Measurements from ENCODE around the gene GP1BA.
A peak's percentile ranks its signal among the peaks of the same experiment; 100 is the strongest.

The GP1BA gene

DNA sequence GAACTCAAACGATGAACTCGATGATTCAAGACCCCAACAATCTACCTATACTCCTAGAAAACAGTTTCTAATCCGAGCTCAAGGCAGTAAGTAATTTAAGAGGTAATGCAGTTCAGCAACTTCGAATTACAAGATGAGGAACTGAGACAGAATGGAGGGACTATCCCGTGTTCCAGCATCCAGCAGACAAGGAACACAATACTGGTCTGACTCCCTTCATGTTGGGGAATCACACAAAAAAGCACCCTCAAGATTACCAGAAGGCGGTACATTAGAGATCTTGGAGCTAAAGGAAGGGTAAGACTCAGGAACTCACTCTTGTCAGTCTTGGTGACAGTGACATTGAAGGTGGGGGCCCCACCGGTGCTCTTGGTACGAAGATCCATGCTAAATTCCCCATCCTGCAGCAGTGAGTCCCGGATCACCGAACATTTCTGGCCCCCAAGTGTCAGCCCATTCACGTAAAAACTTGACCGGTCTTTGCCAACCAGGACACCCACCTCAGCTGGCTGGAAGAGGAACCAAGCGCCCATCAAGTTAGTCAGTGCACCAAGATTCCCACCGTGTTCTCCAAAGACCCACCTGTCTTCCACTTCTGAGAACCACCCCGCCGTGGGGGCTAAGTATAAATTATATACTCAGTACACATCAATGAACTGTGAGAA, 14.4 kb downstream of the GP1BA start:
- Histone ChIP-seq H3K4me3 (ENCODE audit: low read depth, low read length, poor library complexity, severe bottlenecking) (peak overlapping the region; percentile 84), H3K27me3 (ENCODE audit: insufficient read depth, low read length) (no peaks in the 10 kb centered on the region), H3K4me1 (ENCODE audit: insufficient read depth, low read length, severe bottlenecking) (peaks cover 71% of the 10 kb centered on the region), H3F3A (ENCODE audit: insufficient read depth, low read length) (peaks cover 18% of the 10 kb centered on the region), H3K79me2 (ENCODE audit: insufficient read depth, low read length) (peaks cover 9% of the 10 kb centered on the region), H3K36me3 (ENCODE audit: insufficient read depth, low read length) (peaks cover 65% of the 10 kb centered on the region), H4K20me1 (ENCODE audit: insufficient read depth, low read length) (no peaks in the 10 kb centered on the region), H3K27ac (ENCODE audit: low read depth, low read length, poor library complexity, severe bottlenecking) (peak overlapping the region; percentile 100), H2AFZ (ENCODE audit: low read length) (no peak overlapping the region), H3K9me2 (ENCODE audit: low read depth, low read length) (no peaks in the 10 kb centered on the region), H3K9ac (ENCODE audit: low read length) (peak overlapping the region; percentile 92), H3K4me2 (ENCODE audit: low read length) (peak overlapping the region; percentile 75), H3K9me3 (ENCODE audit: low read length) (no peaks in the 10 kb centered on the region)
- TF ChIP-seq EZH2 (IDR thresholded peaks at IDR 0.05; ENCODE audit: borderline replicate concordance, low read length), result no peak
- TF ChIP-seq, protein P1, sequence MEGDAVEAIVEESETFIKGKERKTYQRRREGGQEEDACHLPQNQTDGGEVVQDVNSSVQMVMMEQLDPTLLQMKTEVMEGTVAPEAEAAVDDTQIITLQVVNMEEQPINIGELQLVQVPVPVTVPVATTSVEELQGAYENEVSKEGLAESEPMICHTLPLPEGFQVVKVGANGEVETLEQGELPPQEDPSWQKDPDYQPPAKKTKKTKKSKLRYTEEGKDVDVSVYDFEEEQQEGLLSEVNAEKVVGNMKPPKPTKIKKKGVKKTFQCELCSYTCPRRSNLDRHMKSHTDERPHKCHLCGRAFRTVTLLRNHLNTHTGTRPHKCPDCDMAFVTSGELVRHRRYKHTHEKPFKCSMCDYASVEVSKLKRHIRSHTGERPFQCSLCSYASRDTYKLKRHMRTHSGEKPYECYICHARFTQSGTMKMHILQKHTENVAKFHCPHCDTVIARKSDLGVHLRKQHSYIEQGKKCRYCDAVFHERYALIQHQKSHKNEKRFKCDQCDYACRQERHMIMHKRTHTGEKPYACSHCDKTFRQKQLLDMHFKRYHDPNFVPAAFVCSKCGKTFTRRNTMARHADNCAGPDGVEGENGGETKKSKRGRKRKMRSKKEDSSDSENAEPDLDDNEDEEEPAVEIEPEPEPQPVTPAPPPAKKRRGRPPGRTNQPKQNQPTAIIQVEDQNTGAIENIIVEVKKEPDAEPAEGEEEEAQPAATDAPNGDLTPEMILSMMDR (IDR thresholded peaks at IDR 0.05; ENCODE audit: low read length), result no peak

DNA sequence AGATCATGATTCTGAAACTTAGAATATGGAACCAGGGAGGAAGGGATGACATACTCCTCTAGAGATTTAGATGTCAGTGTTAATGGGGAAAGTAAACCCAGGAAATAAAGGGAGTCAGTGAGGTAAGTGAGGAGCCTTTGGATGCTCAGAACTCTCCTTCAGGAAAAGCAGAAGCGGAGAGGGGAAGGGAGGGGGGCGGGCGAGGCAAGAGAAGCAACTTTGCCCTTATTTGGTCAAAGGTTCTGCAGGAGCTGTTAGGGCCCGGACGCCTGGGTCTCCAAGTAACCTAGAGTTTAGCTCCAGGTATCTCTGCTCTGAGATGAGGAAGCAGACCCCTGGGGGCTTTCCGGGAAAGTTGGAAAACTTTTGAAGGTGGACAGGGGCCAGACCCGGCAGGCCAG, 14.9 kb downstream of the GP1BA start:
- H3K4me1 ChIP-seq (ENCODE audit: insufficient read depth, low read length, severe bottlenecking), result peaks cover 66% of the 10 kb centered on the region
- no peaks in the 10 kb centered on the region for H3K9me3 ChIP-seq (ENCODE audit: low read length)
- peak overlapping the region; percentile 92 for H3K9ac ChIP-seq (ENCODE audit: low read length)
- peaks cover 9% of the 10 kb centered on the region for H3K79me2 ChIP-seq (ENCODE audit: insufficient read depth, low read length)
- H4K20me1 ChIP-seq (ENCODE audit: insufficient read depth, low read length), result no peaks in the 10 kb centered on the region
- H3K4me3 ChIP-seq (ENCODE audit: low read depth, low read length, poor library complexity, severe bottlenecking), result peak overlapping the region; percentile 84
- peaks cover 60% of the 10 kb centered on the region for H3K36me3 ChIP-seq (ENCODE audit: insufficient read depth, low read length)
- peaks cover 18% of the 10 kb centered on the region for H3F3A ChIP-seq (ENCODE audit: insufficient read depth, low read length)
- peak overlapping the region; percentile 100 for H3K27ac ChIP-seq (ENCODE audit: low read depth, low read length, poor library complexity, severe bottlenecking)
- no peak overlapping the region for H2AFZ ChIP-seq (ENCODE audit: low read length)
- H3K9me2 ChIP-seq (ENCODE audit: low read depth, low read length), result no peaks in the 10 kb centered on the region
- peak overlapping the region; percentile 75 for H3K4me2 ChIP-seq (ENCODE audit: low read length)
- H3K27me3 ChIP-seq (ENCODE audit: insufficient read depth, low read length), result no peaks in the 10 kb centered on the region
- TF ChIP-seq, protein P1 (IDR thresholded peaks at IDR 0.05; ENCODE audit: low read length), result no peak
- TF ChIP-seq EZH2 (IDR thresholded peaks at IDR 0.05; ENCODE audit: borderline replicate concordance, low read length), result no peak

DNA sequence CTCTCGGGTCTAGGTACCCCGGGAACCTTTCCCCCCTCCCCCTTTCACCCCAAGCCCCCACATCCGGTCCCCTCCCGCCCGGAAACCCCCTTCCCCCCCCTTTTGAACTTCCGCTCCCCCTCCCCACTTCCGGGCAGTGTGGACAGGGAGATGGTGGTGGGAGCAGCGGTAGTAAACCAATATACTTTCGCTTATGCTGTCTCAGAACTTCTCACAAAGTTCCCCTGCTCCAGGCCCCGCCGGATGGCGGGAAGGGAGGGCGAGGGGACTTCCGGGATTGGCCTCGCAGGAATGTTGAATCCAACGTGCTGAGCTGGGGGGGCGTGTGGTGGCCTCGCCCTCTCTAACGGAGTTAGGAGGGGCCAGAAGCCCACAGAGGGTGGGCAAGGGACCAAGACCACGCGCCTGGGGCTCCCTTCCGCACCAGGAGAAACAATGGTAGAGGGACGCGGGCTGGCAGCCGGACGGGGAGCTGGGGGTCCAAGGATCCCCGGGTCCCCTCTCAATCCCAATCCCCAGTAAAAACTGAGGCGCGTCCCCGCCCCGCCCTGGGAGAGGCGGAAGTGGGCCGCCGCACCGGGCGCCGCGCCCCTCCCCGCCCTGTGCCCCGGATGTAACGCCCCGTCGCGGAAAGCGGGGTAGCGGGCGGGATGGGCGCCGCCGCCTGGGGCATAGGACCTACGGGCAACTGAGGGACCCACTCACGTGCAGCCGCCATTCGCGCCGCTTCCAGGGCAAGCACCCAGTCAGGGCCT, 15.5 kb downstream of the GP1BA start:
- Histone ChIP-seq H3K27me3 (ENCODE audit: insufficient read depth, low read length) (no peaks in the 10 kb centered on the region), H3F3A (ENCODE audit: insufficient read depth, low read length) (peaks cover 18% of the 10 kb centered on the region), H3K36me3 (ENCODE audit: insufficient read depth, low read length) (peaks cover 54% of the 10 kb centered on the region), H3K9ac (ENCODE audit: low read length) (peak overlapping the region; percentile 92), H4K20me1 (ENCODE audit: insufficient read depth, low read length) (no peaks in the 10 kb centered on the region), H3K27ac (ENCODE audit: low read depth, low read length, poor library complexity, severe bottlenecking) (peak overlapping the region; percentile 100), H3K9me3 (ENCODE audit: low read length) (no peaks in the 10 kb centered on the region), H3K4me1 (ENCODE audit: insufficient read depth, low read length, severe bottlenecking) (peaks cover 60% of the 10 kb centered on the region), H3K79me2 (ENCODE audit: insufficient read depth, low read length) (peaks cover 9% of the 10 kb centered on the region), H3K9me2 (ENCODE audit: low read depth, low read length) (no peaks in the 10 kb centered on the region), H3K4me2 (ENCODE audit: low read length) (peak overlapping the region; percentile 94), H3K4me3 (ENCODE audit: low read depth, low read length, poor library complexity, severe bottlenecking) (peak overlapping the region; percentile 84), H2AFZ (ENCODE audit: low read length) (no peak overlapping the region)
- no peak for TF ChIP-seq EZH2 (IDR thresholded peaks at IDR 0.05; ENCODE audit: borderline replicate concordance, low read length)
- TF ChIP-seq, protein P1 (IDR thresholded peaks at IDR 0.05; ENCODE audit: low read length), result no peak

All from OCI-LY1 (cell line).